Stimulated activated CD4-positive, alpha-beta T cell treated with anti-CD3 and anti-CD28 coated beads, Interleukin-2, amount 100 ng/mL, for 48 hours (primary cell): ENCODE data around the gene OAS2.

Source experiments
- DNase-seq, 2 donors: peaks; one replicate each; pipeline ENCODE4 v3.0.0-alpha.2; 2020

OAS2 gene

DNA sequence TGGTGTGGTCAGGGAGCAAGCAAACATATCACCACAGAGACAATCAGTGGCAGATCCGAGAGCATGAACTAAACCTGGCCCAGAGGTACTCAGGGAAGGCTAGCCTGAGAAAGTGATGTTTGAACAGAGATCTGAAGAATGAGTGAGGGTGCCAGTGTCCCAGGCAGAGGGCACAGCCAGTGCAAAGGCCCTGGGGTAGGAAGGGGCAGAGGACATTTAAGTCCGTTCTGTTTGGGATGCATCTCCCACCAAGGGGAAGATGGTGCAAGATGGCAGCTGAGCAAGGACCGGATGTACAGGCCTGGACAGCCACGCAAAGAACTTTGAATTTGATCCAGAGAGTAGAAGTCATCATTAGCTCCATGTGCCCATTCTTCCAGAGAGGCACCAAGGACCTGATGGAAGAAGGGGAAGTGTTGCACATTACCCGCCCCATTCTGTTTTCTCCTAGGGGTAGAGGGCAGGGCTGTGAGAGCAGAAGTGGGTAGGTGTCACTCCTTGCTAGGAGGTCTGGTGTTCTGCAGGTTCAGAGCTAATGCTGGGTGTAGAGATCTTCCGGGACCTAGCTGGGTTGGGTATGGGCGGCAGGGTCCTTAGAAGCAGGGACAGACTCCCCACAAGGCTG lies 82.1 kb downstream of the OAS2 start:
- DNase-seq: no peak

DNA sequence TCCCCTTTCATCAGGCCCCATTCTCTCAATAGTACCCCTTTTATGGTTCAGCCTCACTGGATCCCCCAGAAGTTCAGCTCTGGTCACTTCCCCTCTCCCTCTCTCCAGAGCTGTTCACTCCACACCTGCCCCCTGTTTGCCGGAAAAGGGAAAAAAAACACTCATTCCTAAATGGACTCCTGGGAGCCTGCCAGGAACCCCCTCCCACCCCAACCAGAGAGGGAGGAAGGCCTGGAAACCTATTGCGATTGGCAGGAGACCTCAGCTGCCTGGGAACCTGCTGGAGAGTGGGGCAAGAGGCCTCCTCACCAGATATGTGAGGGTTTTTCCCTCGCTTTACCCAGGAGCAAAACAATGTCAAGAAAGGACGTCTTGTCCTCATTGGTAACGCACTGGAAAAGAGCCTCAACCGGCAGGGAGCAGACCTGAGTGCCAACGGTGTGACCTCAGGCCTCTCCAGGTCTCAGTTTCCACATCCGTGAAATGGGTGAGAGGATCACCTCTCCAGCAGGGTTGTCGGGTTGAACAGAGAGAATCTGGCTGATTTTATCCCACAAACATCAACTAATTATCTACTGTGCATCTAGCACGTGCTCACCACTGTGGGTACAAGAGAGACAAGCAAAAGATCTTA lies 82.9 kb downstream of the OAS2 start:
- no peak for DNase-seq
